ENCODE data around the gene ZMYM5. TPM values are rescaled to one million over a fixed set of nuclear protein-coding genes. Genes with fewer than 3 reads are reported as not detected.

Gene ZMYM5
- total RNA-seq, 1 experiment from 2014 or later = 11.6 TPM

Other genes starting within 250 kb of the ZMYM5 start
- gene MPHOSPH8, start 230.0 kb downstream of the ZMYM5 start, total RNA-seq (2014; rRNA removed; shearing (Covaris generic)) = 10.4 and 13.2 TPM in 2 replicates
- gene PSPC1, start 80.7 kb downstream of the ZMYM5 start, total RNA-seq (2014; rRNA removed; shearing (Covaris generic)) = 26.2 and 34.1 TPM in 2 replicates
- 56.5 and 61.1 TPM in 2 replicates for gene ZMYM2, start 95.1 kb upstream of the ZMYM5 start, total RNA-seq (2014; rRNA removed; shearing (Covaris generic))